Measurements from ENCODE around the gene MPP2.

DNA sequence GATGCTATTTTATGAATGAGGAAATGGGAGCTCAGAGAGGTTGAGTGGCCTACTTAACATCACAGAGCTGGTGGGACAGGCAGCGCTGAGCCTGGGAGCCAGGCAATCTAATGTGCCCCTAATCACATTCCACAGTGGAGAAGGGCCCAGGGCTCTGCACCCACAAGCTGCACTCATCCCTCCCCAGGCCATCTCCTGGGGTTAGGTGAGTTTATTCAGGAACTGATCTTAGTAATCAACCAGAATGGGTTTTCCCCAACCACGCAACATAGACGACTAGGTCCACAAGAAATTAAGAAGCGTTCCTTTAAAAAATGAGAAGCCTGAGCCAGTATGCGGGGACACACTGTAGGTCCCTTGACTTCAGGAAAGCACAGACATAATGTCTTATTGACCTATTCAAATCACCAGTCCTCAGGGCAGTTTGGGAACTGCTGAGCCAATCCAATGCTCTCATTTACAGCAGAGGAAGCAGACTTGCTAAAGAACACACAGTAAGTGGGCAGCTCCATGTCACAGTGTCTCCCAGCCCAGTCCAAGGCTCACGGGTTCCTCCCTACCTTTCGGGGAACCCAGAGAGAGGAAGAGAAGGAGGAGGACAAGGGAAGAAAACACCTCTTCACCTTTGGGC is 76.7 kb downstream of the MPP2 start:
- TF ChIP-seq EP300 (IDR thresholded peaks at IDR 0.05): no peak
- no peak for TF ChIP-seq CTCF (IDR thresholded peaks at IDR 0.05)
- TF ChIP-seq POLR2A (IDR thresholded peaks at IDR 0.05): no peak
